Ramos (cell line): ENCODE data around the gene SMIM10L1.

Experiments used
- in situ Hi-C: fragments of 300-500 bp; cut with MboI; formaldehyde crosslinking; loops from one replicate; pipeline ENCODE4 v1.14.3; 2022; ENCODE audit warnings: low sequenced_read_pairs; ENCODE audit not compliant: unreplicated experiment

SMIM10L1 gene

DNA sequence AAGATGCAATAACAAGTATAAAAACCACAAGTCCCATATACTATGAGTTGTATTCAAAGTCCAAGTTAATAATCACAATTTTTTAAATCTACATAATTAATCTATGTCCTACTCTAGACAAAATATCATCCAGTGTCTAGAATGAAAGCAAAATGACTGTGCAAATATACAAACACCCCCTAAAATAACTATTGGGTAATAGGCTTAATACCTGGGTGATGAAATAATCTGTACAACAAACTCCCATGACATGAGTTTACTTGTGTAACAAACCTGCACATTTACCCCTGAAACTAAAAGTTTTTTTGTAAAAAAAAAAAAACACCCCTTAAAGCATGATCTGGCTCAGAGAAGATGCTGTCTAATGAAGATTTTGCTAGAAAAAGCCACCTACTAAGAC, 11.5 kb downstream of the SMIM10L1 start:
- in situ Hi-C loops = loop anchor here (25.0 kb wide), 1 partner anchor 420 kb away; no protein-coding TSS in a partner anchor

DNA sequence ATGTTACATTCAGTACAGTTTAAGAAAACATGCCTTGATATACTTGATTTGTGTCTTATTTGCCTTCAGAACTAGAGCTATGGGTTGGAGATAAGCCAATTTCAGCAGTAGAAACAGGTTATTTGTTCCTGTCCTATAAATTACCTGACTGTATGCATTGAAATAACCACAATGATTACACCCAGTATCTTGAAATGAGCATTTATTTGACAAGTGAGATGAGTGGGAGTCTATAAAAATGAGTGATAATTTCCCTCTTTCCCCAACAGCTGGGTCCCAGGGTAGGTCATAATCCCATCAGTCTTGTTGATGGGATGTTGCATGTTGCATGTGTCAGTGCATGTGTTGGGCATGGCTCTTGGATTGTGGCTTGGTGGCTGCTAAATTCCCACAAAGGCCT, 12.0 kb downstream of the SMIM10L1 start:
- in situ Hi-C loops = loop anchor here (25.0 kb wide), 1 partner anchor 421 kb away; no protein-coding TSS in a partner anchor

DNA sequence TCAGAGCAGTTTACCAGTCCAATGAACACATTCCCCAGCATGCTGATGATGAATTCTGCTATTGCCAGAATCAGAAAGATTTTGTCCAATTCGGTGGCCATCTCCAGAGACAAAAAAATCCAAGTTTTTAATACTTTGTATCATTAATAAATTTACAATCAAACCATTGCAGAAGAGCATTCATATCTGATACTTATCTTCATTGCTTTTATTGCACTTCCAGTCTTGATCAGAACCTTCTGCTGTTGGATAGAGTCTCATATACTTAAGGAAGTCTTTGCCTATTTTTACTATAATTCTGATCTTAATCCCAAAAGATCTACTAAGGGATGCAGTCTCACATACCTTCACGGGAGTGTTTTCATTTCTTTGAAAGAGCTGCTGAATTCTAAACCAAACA, 15.8 kb downstream of the SMIM10L1 start, which contains the start of gene TAS2R42:
TAS2R42 (minus strand) TSS at position 101 of the 400 bp plus-strand sequence; CDS start at position 101, 0 bp downstream.
- in situ Hi-C loops = loop anchor here (25.0 kb wide), 1 partner anchor 425 kb away; no protein-coding TSS in a partner anchor

DNA sequence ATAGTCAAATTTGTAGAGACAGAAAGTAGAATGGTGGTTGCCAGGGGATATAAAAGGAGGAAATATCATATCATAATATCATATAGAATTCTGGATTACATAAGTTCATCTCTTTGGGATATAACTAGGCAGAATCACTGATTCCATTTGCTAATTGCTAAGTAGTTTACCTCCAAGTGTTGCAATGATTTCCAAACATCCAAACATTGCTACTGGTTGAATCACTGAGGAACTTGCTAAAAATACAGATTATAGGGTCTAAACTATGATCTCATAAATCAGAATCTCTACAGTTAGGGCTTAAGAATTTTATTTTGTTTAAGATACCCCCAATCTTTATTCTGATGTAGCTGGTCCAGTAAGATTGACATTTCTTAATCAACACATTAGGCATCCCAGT, 31.8 kb downstream of the SMIM10L1 start:
- in situ Hi-C loops = no loop called here

DNA sequence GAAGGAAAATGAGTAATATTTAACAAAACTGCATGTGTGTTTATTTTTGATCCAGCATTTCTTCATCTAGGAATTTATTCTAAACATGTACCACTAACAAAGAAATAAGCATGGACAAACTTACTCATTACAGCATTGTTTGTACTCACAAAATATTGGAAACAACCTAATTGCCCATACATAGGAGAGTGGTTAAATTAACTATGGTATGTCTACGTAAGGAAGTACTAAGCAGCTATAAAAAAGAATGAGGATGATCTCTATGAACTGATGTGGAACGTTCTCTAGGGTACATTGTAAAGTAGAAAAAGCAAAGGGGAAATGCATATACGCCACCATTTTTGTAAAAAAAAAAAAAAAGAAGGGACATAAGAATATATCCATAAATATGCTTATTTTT, 33.2 kb downstream of the SMIM10L1 start:
- in situ Hi-C loops = no loop called here

DNA sequence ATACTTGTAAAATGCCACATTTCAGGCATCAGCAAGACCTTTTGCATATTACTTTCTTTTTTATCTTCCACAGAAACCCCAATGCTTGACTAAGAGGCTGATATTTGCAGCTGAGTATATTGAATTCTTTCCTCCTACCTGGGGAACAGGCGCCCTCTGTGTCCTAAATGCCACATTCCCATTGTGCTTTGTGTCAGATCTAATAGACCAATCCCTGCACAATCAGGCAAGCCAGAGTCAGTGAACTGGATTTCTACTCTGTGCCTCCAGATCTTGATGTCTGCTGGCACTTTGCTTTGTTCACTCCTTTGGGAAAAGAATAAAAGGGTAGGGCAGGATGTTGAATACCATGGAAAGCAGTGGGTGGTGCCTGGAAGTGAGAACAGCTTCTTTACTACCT, 38.1 kb downstream of the SMIM10L1 start:
- in situ Hi-C loops = no loop called here
